Testis (tissue), 2 donors: ENCODE data around the gene KCNJ16.

Source experiments
- POLR2A ChIP-seq: fragments of 450-650 bp; IDR thresholded peaks from one replicate; pipeline ENCODE4 v1.6.1; 2017; ENCODE audit warnings: antibody characterized with exemption, mild to moderate bottlenecking, moderate library complexity
- TF ChIP-seq, protein P1 (sequence below), 3 experiments: fragments of 450-650 bp in 2 of 3; fragments of 200-600 bp in 1 of 3; sonication (generic) in 1 of 3; IDR thresholded peaks; one replicate each; pipeline ENCODE4 v1.5.1; 2016 to 2019; ENCODE audit warnings: antibody characterized with exemption in 3 of 3, mild to moderate bottlenecking in 2 of 3, moderate library complexity in 1 of 3

DNA sequence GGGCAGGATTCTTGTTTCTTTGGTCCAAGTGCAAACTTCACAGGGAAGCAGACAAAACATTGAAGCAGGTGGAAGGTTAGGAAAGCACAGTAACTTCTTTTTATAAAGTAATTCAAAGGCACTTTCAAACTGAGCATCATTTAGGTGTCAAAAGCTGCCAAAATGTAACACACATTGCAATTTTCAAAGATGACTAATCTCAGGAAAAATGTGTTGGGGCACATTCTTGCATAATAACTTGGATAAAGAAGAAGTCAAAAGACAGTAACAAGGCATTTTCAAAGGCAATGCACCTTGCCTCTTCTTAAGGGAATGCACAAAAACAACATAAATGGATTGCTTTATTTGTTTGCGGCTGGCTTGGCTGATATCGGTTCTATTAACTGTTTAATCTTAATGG is 97.9 kb downstream of the KCNJ16 start:
- TF ChIP-seq, protein P1, sequence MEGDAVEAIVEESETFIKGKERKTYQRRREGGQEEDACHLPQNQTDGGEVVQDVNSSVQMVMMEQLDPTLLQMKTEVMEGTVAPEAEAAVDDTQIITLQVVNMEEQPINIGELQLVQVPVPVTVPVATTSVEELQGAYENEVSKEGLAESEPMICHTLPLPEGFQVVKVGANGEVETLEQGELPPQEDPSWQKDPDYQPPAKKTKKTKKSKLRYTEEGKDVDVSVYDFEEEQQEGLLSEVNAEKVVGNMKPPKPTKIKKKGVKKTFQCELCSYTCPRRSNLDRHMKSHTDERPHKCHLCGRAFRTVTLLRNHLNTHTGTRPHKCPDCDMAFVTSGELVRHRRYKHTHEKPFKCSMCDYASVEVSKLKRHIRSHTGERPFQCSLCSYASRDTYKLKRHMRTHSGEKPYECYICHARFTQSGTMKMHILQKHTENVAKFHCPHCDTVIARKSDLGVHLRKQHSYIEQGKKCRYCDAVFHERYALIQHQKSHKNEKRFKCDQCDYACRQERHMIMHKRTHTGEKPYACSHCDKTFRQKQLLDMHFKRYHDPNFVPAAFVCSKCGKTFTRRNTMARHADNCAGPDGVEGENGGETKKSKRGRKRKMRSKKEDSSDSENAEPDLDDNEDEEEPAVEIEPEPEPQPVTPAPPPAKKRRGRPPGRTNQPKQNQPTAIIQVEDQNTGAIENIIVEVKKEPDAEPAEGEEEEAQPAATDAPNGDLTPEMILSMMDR (IDR thresholded peaks at IDR 0.05), result no peak
- TF ChIP-seq POLR2A, result no peak
